GM23338 (cell line): ENCODE data around the gene OGFOD2. TPM values are rescaled to one million over a fixed set of nuclear protein-coding genes. Genes with fewer than 3 reads are reported as not detected.

Experiments used
- ATAC-seq: fragments of 200-7000 bp; cut with Tn5 transposase; 3 replicates; pipeline ENCODE4 v1.9.1; 2020
- DNase-seq: peaks from one replicate; pipeline ENCODE4 v3.0.0-alpha.2; 2015; ENCODE audit warnings: low spot score
- H2AFZ ChIP-seq: fragments of 200-600 bp; sonication (generic); 2 replicates; pipeline ENCODE4 v1.8.0; 2016; ENCODE audit warnings: antibody characterized with exemption, mild to moderate bottlenecking, moderate library complexity
- H3F3A ChIP-seq: fragments of 200-600 bp; sonication (generic); replicated peaks from 2 replicates; pipeline ENCODE4 v1.8.0; 2017; ENCODE audit warnings: antibody characterized with exemption, mixed run types, low read depth
- H3K27ac ChIP-seq: fragments of 200-600 bp; sonication (generic); 2 replicates; pipeline ENCODE4 v1.6.1; 2016; ENCODE audit warnings: low read depth
- H3K27me3 ChIP-seq: fragments of 200-600 bp; sonication (generic); 2 replicates; pipeline ENCODE4 v1.8.0; 2016; ENCODE audit warnings: mild to moderate bottlenecking, mixed run types, moderate library complexity; ENCODE audit not compliant: insufficient read depth
- H3K36me3 ChIP-seq: fragments of 200-600 bp; sonication (generic); 2 replicates; pipeline ENCODE4 v1.8.0; 2016; ENCODE audit warnings: mild to moderate bottlenecking; ENCODE audit not compliant: insufficient read depth
- H3K4me1 ChIP-seq: fragments of 200-600 bp; sonication (generic); 2 replicates; pipeline ENCODE4 v1.8.0; 2016; ENCODE audit warnings: mild to moderate bottlenecking, moderate library complexity; ENCODE audit not compliant: insufficient read depth
- H3K4me2 ChIP-seq: fragments of 200-600 bp; sonication (generic); 2 replicates; pipeline ENCODE4 v1.7.1; 2017; ENCODE audit warnings: mixed run types
- H3K4me3 ChIP-seq: fragments of 200-600 bp; sonication (generic); 2 replicates; pipeline ENCODE4 v1.6.1; 2016; ENCODE audit warnings: mixed run types
- H3K79me2 ChIP-seq: fragments of 200-600 bp; sonication (generic); replicated peaks from 2 replicates; pipeline ENCODE4 v1.8.0; 2017; ENCODE audit warnings: mild to moderate bottlenecking; ENCODE audit not compliant: insufficient read depth
- H3K9me2 ChIP-seq: fragments of 200-600 bp; sonication (generic); 2 replicates; pipeline ENCODE4 v1.8.0; 2017; ENCODE audit not compliant: insufficient read depth
- H4K20me1 ChIP-seq: fragments of 200-600 bp; sonication (generic); replicated peaks from 2 replicates; pipeline ENCODE4 v1.8.0; 2017; ENCODE audit warnings: mild to moderate bottlenecking; ENCODE audit not compliant: insufficient read depth
- H3K27ac Mint-ChIP-seq: 2 replicates; pipeline ENCODE4 v1.8.0; 2020; ENCODE audit warnings: inconsistent platforms, mild to moderate bottlenecking, moderate library complexity, mixed read lengths
- H3K27me3 Mint-ChIP-seq: 3 replicates; pipeline ENCODE4 v1.8.0; 2022; ENCODE audit warnings: low read depth, mild to moderate bottlenecking, moderate library complexity, mixed read lengths, inconsistent platforms; ENCODE audit not compliant: insufficient read depth, poor library complexity
- H3K36me3 Mint-ChIP-seq: 3 replicates; pipeline ENCODE4 v1.8.0; 2021; ENCODE audit warnings: low read depth, mild to moderate bottlenecking, inconsistent platforms, moderate library complexity, mixed read lengths
- H3K4me1 Mint-ChIP-seq: 3 replicates; pipeline ENCODE4 v1.8.0; 2020; ENCODE audit warnings: mild to moderate bottlenecking, inconsistent platforms, mixed read lengths
- H3K4me3 Mint-ChIP-seq: 3 replicates; pipeline ENCODE4 v1.8.0; 2021; ENCODE audit warnings: moderate library complexity, mild to moderate bottlenecking, inconsistent platforms, mixed read lengths
- H3K9me3 Mint-ChIP-seq: 3 replicates; pipeline ENCODE4 v1.8.0; 2020; ENCODE audit warnings: moderate library complexity, mild to moderate bottlenecking, inconsistent platforms, mixed read lengths
- CREB1 ChIP-seq: fragments of 250-450 bp; sonication (Bioruptor Pico); IDR thresholded peaks from 2 replicates; pipeline ENCODE4 v1.5.0; 2020; ENCODE audit warnings: low read depth, mild to moderate bottlenecking, moderate library complexity
- EZH2 ChIP-seq: fragments of 200-600 bp; sonication (generic); IDR thresholded peaks from one replicate; pipeline ENCODE4 v1.8.0; 2017; ENCODE audit warnings: antibody characterized with exemption, mild to moderate bottlenecking, low read depth; ENCODE audit not compliant: unreplicated experiment
- EZH2phosphoT487 ChIP-seq: fragments of 200-600 bp; sonication (generic); IDR thresholded peaks from one replicate; pipeline ENCODE4 v1.8.1; 2018; ENCODE audit warnings: antibody characterized with exemption; ENCODE audit not compliant: unreplicated experiment
- JUNB ChIP-seq: IDR thresholded peaks from one replicate; pipeline ENCODE4 v1.6.1; 2016; ENCODE audit warnings: antibody characterized with exemption; ENCODE audit not compliant: unreplicated experiment
- NANOG ChIP-seq: IDR thresholded peaks from 2 replicates; pipeline ENCODE4 v1.6.1; 2016; ENCODE audit warnings: antibody characterized with exemption, borderline replicate concordance
- POLR2AphosphoS5 ChIP-seq: IDR thresholded peaks from 2 replicates; pipeline ENCODE4 v1.6.1; 2016; ENCODE audit warnings: antibody characterized with exemption, low read depth
- STAT1 ChIP-seq: IDR thresholded peaks from one replicate; pipeline ENCODE4 v1.6.1; 2016; ENCODE audit warnings: antibody characterized with exemption; ENCODE audit not compliant: unreplicated experiment
- ZNF114 ChIP-seq: fragments of 250-450 bp; sonication (Bioruptor Pico); IDR thresholded peaks from 2 replicates; pipeline ENCODE4 v1.5.0; 2020; ENCODE audit warnings: mild to moderate bottlenecking, moderate library complexity
- polyA plus RNA-seq: library from polyadenylated mRNA; unstranded; fragments of >200 nt; fragmentation: Nextera tagmentation; extraction: Ambion mirVana; gene quantifications from 2 replicates; pipeline ENCODE4 v1.2.1, GENCODE V29; 2016
- total RNA-seq: library from RNA; depleted of rRNA; stranded (reverse); fragments of >200 nt; shearing (Covaris generic); gene quantifications from 2 replicates; pipeline ENCODE4 v1.2.3, GENCODE V29; 2014
- TF ChIP-seq, protein P1 (sequence below): IDR thresholded peaks from 2 replicates; pipeline ENCODE4 v1.6.1; 2016; ENCODE audit warnings: antibody characterized with exemption
- TF ChIP-seq, protein P2 (sequence below), 2 experiments: fragments of 200-600 bp in 1 of 2; sonication (generic) in 1 of 2; conservative IDR thresholded peaks; 2 replicates each; pipeline versions ENCODE4 v1.5.1 to v1.6.1; 2016 to 2017; ENCODE audit warnings: antibody characterized with exemption in 2 of 2, low read depth in 2 of 2, mild to moderate bottlenecking in 2 of 2, moderate library complexity in 1 of 2
- TF ChIP-seq, protein P3 (sequence below): IDR thresholded peaks from one replicate; pipeline ENCODE4 v1.6.1; 2018; ENCODE audit warnings: antibody characterized with exemption; ENCODE audit not compliant: unreplicated experiment

The OGFOD2 gene
- total and polyA plus RNA-seq, 2 experiments from 2014 or later = 13.1 to 16.1 TPM

DNA sequence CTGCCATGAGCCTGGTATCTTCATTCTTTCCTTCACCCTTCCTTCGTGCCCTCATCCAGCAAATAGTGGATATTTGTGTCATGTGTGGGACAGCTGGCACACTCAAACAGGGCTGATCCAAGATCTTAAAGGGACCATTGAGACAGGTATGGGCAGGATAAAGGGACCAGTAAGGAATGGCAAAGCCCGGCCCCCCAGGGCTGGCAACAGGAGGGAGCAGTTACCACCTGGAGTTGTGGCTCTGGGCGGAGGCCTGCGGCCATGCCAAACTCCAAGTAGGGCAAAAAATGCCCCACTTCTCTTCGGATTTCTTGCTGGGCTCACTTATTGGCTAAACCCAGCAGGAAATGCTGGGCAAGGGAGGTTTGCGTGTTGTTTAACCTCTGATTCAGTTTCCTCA, 2.1 kb downstream of the OGFOD2 start (continued):
- TF ChIP-seq, protein P1, sequence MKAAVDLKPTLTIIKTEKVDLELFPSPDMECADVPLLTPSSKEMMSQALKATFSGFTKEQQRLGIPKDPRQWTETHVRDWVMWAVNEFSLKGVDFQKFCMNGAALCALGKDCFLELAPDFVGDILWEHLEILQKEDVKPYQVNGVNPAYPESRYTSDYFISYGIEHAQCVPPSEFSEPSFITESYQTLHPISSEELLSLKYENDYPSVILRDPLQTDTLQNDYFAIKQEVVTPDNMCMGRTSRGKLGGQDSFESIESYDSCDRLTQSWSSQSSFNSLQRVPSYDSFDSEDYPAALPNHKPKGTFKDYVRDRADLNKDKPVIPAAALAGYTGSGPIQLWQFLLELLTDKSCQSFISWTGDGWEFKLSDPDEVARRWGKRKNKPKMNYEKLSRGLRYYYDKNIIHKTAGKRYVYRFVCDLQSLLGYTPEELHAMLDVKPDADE = no peak
- TF ChIP-seq STAT1 (no peak), EZH2 (no peak)

DNA sequence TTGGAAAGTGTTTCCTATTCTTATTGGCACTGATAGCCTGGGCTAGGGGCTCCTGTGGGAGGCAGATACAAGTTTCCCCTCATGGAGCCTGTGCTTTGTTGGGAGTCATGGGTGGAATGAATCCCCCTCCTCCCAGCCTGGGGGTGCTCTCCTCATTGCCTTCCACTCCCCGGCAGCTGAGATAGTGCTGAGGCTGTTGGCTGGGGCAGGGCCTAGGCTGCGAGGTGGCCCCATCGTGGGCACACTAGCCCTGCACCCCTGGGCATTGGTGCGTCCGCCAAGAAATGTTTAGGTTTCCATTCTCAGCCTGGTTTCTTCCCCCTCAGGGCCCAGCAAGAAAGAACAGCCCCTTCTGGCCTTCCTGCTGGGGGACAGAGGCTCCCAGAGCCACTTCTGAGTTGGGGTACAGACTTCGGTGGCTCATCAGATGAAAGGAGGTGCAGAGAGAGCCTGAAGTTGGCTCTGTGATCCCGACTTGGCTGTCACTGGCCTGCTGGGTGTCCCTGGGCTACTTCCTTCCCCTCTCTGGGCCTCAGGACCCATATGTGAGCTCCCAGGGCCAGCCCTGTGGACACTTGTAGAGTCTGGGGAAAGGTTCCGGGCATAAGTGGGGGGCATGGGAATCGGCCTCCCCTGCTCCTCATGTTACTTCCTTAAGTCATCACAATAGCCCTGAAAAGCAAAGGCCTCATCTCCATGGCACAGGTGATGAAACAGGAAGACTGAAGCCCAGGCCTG, 2.8 kb downstream of the OGFOD2 start:
- Mint-ChIP-seq H3K9me3 (no peaks in the 10 kb centered on the region), H3K4me3 (peak overlapping the region; percentile 21; the same call in 1 of the 3 replicates), H3K4me1 (peaks cover 10% of the 10 kb centered on the region), H3K36me3 (no peaks in the 10 kb centered on the region; the same call in 2 of the 3 replicates), H3K27me3 (peaks cover 28% of the 10 kb centered on the region), H3K27ac (no peak overlapping the region)
- no peaks in the 10 kb centered on the region; the same call in 1 of the 2 replicates for H3K36me3 ChIP-seq
- H3K79me2 ChIP-seq = peaks cover 23% of the 10 kb centered on the region; the same call in 1 of the 2 replicates
- H3F3A ChIP-seq = no peaks in the 10 kb centered on the region
- TF ChIP-seq EZH2 (no peak), EZH2phosphoT487 (no peak), CREB1 (no peak), NANOG (no peak)
- TF ChIP-seq, protein P2, sequence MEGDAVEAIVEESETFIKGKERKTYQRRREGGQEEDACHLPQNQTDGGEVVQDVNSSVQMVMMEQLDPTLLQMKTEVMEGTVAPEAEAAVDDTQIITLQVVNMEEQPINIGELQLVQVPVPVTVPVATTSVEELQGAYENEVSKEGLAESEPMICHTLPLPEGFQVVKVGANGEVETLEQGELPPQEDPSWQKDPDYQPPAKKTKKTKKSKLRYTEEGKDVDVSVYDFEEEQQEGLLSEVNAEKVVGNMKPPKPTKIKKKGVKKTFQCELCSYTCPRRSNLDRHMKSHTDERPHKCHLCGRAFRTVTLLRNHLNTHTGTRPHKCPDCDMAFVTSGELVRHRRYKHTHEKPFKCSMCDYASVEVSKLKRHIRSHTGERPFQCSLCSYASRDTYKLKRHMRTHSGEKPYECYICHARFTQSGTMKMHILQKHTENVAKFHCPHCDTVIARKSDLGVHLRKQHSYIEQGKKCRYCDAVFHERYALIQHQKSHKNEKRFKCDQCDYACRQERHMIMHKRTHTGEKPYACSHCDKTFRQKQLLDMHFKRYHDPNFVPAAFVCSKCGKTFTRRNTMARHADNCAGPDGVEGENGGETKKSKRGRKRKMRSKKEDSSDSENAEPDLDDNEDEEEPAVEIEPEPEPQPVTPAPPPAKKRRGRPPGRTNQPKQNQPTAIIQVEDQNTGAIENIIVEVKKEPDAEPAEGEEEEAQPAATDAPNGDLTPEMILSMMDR (conservative IDR thresholded peaks at IDR 0.05; ENCODE audit: low read depth in 2 of 2) = no peak
- no peak overlapping the region for H2AFZ ChIP-seq
- H3K27me3 ChIP-seq = no peaks in the 10 kb centered on the region
- peaks cover 18% of the 10 kb centered on the region; the same call in 1 of the 2 replicates for H3K4me1 ChIP-seq
- H4K20me1 ChIP-seq = no peaks in the 10 kb centered on the region; the same call in 1 of the 2 replicates
- H3K9me2 ChIP-seq = no peaks in the 10 kb centered on the region
- DNase-seq = no peak
- no peak overlapping the region for H3K4me3 ChIP-seq
- no peak for ATAC-seq
- H3K4me2 ChIP-seq = no peak overlapping the region
- no peak overlapping the region for H3K27ac ChIP-seq

DNA sequence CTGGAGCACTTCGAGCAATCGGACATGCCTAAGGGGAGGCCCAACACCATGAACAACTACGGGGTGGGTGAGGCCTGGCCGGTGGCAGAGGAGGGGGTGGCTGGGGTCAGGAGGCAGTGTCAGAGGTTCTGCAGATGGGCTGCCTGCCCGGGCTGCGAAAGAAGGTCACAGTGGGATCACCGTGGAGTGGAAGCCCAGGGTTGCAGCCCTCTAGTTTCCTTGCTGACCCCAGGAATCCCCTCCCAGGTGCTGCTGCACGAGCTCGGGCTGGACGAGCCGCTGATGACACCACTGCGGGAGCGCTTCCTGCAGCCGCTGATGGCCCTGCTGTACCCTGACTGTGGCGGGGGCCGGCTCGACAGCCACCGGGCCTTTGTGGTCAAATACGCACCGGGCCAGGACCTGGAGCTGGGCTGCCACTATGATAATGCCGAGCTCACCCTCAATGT, 3.5 kb downstream of the OGFOD2 start:
- no peak overlapping the region for H3K27ac ChIP-seq
- H4K20me1 ChIP-seq = no peaks in the 10 kb centered on the region; the same call in 1 of the 2 replicates
- no peaks in the 10 kb centered on the region; the same call in 2 of the 3 replicates for H3K36me3 Mint-ChIP-seq
- H3K4me1 ChIP-seq = peaks cover 18% of the 10 kb centered on the region; the same call in 1 of the 2 replicates
- no peaks in the 10 kb centered on the region for H3F3A ChIP-seq
- H3K9me3 Mint-ChIP-seq = no peaks in the 10 kb centered on the region
- H3K4me2 ChIP-seq = no peak overlapping the region
- no peaks in the 10 kb centered on the region; the same call in 1 of the 2 replicates for H3K36me3 ChIP-seq
- H3K27ac Mint-ChIP-seq = no peak overlapping the region
- no peak overlapping the region for H2AFZ ChIP-seq
- ATAC-seq (no peak), DNase-seq (no peak)
- no peaks in the 10 kb centered on the region for H3K27me3 ChIP-seq
- no peak overlapping the region for H3K4me3 ChIP-seq
- H3K9me2 ChIP-seq = no peaks in the 10 kb centered on the region
- H3K4me3 Mint-ChIP-seq = peak overlapping the region; percentile 21; the same call in 1 of the 3 replicates
- peaks cover 16% of the 10 kb centered on the region for H3K4me1 Mint-ChIP-seq
- peaks cover 32% of the 10 kb centered on the region for H3K27me3 Mint-ChIP-seq
- H3K79me2 ChIP-seq = peaks cover 23% of the 10 kb centered on the region; the same call in 1 of the 2 replicates
- no peak for TF ChIP-seq EZH2phosphoT487
- TF ChIP-seq, protein P1 = no peak
- no peak for TF ChIP-seq JUNB
- TF ChIP-seq EZH2 = no peak
- TF ChIP-seq, protein P3, sequence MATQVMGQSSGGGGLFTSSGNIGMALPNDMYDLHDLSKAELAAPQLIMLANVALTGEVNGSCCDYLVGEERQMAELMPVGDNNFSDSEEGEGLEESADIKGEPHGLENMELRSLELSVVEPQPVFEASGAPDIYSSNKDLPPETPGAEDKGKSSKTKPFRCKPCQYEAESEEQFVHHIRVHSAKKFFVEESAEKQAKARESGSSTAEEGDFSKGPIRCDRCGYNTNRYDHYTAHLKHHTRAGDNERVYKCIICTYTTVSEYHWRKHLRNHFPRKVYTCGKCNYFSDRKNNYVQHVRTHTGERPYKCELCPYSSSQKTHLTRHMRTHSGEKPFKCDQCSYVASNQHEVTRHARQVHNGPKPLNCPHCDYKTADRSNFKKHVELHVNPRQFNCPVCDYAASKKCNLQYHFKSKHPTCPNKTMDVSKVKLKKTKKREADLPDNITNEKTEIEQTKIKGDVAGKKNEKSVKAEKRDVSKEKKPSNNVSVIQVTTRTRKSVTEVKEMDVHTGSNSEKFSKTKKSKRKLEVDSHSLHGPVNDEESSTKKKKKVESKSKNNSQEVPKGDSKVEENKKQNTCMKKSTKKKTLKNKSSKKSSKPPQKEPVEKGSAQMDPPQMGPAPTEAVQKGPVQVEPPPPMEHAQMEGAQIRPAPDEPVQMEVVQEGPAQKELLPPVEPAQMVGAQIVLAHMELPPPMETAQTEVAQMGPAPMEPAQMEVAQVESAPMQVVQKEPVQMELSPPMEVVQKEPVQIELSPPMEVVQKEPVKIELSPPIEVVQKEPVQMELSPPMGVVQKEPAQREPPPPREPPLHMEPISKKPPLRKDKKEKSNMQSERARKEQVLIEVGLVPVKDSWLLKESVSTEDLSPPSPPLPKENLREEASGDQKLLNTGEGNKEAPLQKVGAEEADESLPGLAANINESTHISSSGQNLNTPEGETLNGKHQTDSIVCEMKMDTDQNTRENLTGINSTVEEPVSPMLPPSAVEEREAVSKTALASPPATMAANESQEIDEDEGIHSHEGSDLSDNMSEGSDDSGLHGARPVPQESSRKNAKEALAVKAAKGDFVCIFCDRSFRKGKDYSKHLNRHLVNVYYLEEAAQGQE = no peak
- TF ChIP-seq NANOG = no peak
- no peak for TF ChIP-seq ZNF114 (CRISPR knock-in tag)
- TF ChIP-seq, protein P2 (conservative IDR thresholded peaks at IDR 0.05; ENCODE audit: low read depth in 2 of 2) = no peak
- TF ChIP-seq POLR2AphosphoS5 = no peak
- no peak for TF ChIP-seq STAT1
